GM19397 (cell line): ENCODE results near the gene SMIM1.
"Not testable (repeated sequence)": the region's sequence is repeated elsewhere in the genome, so short reads cannot be mapped to it uniquely, and the experiment has no call there.

Source experiments
- ATAC-seq: cut with Tn5 transposase; IDR thresholded peaks from one replicate; pipeline ENCODE4 v1.9.1; 2021; ENCODE audit warnings: mild to moderate bottlenecking, moderate library complexity; ENCODE audit not compliant: unreplicated experiment

SMIM1 gene, protein sequence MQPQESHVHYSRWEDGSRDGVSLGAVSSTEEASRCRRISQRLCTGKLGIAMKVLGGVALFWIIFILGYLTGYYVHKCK

DNA sequence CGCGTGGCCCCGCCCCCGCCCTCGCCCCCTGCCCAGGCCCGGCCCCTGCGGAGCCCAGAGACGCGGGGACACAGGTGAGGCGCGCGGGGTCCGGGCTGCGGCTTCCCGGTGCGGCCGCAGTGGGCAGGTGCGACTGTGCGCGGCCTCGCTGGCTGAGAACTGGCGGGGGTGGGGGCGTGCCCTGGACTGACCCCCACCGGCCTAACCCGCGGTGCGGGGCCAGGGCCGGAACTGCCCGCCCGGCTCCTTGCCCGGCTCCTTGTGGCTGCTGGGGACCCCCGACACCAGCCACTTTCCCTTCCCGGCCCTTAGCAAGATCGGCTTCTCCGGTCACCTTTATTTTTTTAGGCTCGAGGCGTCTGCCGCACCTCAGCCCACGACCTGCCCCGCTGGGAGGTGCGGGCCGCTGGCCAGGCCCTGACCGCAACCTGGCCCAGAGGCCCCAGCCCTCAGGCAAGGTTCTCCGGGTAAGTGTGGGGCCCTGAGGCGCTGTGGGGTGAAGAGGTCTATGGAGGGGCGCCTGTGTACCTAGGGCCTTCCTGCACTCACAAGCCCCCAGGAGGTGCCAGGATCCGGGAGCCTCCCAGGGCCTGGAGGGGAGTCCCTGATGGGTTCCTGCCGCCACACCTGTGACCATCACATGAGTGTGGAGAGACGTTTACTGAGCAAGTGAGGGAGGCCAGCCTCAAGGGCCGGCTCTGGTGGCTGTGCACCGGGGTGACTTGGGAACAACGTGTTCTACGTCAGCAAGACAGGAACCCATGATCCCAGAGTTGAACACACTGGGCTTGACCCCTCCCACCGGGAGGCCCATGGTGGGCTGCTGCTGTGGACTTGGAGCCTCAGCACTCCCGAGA is at the start of gene SMIM1:
TSS of gene SMIM1 (plus strand) at position 35 of the 857 bp plus-strand sequence. CDS start 2,625 bp downstream, outside the sequence.
- no peak for ATAC-seq

GRCh38 chr1:3722846-3723245 is 49.7 kb upstream of the SMIM1 start:
- no peak for ATAC-seq

DNA sequence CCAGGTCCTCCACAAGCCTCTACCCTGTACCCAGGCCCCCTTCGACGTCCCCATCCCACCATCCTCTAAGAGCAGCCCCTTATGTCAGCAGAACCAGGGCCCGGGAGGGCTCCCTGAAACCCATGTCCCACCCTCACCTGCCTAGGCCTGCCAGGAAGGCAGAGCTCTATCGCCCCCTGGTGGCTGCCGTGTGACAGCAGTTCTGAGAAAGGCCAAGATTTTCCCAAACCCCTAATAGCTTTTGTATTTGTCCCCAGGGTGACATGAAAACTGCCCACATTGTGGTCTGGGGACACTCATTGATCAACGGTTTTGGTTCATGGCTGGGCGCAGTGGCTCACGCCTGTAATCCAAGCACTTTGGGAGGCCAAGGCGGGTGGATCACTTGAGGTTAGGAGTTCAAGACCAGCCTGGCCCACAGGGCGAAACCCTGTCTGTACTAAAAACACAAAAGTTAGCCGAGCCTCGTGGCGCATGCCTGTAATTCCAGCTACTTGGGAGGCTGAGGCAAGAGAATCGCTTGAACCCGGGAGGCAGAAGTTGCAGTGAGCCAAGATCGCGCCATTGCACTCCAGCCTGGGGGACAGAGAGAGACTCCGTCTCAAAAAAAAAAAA is 48.0 kb upstream of the SMIM1 start:
- not testable (repeated sequence) for ATAC-seq

GRCh38 chr1:3725366-3725765 is 47.2 kb upstream of the SMIM1 start:
- no peak for ATAC-seq

GRCh38 chr1:3727042-3727824 is 45.3 kb upstream of the SMIM1 start:
- ATAC-seq = no peak

GRCh38 chr1:3727825-3728776 is 44.4 kb upstream of the SMIM1 start:
- ATAC-seq = no peak

- no peak for ATAC-seq
Measured at GRCh38 chr1:3729594-3730542, 42.7 kb upstream of the SMIM1 start.

GRCh38 chr1:3730543-3731247 is 41.9 kb upstream of the SMIM1 start:
- no peak for ATAC-seq

DNA sequence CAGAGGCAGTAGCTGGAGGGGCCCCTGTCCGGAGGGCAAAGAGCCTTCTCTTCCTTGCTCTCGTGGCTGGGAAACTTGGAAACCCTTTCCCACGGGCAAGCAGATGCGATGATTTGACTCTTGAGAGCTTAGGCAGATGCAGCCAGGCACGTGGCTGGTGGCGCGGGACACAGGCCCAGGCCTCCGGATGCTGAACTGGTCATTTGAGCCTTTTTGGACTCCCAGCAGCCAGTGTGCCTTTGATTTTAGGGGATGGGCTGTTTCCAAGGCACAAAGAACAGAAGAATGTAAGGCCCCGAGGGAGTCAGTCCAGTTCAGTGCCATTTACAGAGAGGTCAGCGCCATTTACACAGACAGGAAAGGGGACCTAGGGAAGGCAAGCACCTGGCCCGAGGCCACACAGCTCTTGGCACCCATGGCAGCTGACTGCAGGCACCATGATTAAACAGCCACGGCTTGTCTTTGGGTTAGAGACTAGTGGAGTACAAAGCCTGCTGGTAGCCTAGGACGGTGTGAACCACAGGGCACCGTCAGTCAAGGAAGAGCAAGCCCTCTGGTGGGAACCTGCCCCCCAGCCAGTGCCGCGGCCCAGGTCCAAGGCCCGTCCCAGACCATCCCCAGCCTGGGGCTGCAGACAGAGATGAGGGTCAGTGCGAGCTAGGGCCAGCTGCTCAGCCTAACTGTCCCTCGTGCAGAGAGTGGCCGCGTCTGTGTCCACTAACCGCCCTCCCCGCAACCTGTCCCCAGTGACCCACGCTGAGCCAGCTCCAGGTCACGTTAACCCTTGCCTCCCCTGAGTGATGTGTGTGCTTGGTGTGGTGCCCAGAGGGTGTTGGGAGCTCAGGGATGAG is 40.7 kb upstream of the SMIM1 start:
- ATAC-seq = no peak

- no peak for ATAC-seq
Measured at GRCh38 chr1:3732434-3733093, 40.0 kb upstream of the SMIM1 start.

GRCh38 chr1:3733094-3733882 is 39.3 kb upstream of the SMIM1 start:
- ATAC-seq = no peak

DNA sequence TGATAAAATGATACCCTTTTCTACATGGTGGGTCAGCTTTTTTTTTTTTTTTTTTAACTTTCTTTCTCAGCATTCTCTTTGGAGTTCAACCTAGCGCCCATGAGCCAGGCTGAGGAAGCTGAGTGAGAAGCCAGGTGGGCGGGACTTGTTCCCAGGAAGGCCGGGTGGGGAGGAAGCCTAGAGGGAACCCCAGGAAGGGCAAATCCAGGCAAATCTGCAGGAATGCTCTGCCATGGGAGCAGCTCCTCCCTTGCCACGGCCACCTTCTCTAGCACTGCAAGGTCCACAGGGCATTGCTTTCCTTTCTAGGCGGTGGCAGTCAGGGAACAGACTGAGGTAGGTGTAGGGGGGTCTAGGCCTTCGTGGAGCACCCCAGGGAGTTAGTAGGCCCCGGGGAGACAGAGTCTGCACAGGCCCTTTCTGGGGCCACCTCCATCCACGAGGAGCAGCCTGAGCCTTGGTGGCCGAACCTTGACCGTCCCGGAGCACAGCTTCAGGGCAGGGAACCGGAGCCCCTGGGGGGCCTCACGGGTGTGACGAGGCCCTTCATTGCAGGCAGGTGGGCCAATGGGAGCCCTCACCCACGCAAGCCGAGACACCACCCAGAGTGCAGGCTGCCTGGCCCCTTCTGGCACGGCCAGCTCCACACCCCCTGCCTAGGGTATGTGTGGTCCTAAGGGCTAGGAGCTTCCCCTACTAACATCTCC is 38.5 kb upstream of the SMIM1 start:
- no peak for ATAC-seq

DNA sequence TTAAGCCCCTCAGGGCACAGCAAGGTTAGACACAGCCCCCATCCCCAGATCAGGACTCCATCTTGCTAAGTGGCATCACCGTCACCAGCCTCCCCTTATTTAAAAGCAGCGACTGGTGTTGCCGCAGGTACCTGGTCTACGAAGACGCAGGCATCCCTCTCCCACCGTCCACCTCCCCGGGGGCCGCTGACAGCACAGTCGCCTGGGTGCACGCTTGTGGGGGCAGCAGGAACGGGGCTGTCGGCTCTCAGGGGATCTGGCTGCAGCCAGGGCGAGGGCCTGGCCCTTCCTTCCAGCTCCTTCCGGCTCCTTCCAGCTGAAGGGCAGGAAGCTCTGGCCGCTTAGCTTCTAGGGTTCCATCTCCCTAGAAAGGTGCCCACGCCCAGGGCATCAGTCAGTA is 37.9 kb upstream of the SMIM1 start:
- ATAC-seq = no peak

GRCh38 chr1:3735027-3735681 is 37.4 kb upstream of the SMIM1 start:
- no peak for ATAC-seq

GRCh38 chr1:3735688-3736087 is 36.9 kb upstream of the SMIM1 start:
- no peak for ATAC-seq
